AG04449 (cell line): ENCODE results near the gene ST6GALNAC1.
A peak's percentile ranks its signal among the peaks of the same experiment; 100 is the strongest.

Source experiments
- CTCF ChIA-PET: fragments of 350-600 bp; formaldehyde crosslinking; extraction: SDS; loops from one replicate; lab custom pipeline; 2021; ENCODE audit warnings: antibody characterized with exemption; lab: Yijun Ruan, JAX
- POLR2A ChIA-PET: fragments of 400-600, 350-600 bp; formaldehyde crosslinking; extraction: SDS; loops from one replicate; lab custom pipeline; 2020; ENCODE audit warnings: antibody characterized with exemption, inconsistent platforms; lab: Yijun Ruan, JAX
- DNase-seq: peaks from one replicate; pipeline ENCODE4 v3.0.0-alpha.2; 2010; ENCODE audit warnings: low read depth, low spot score
- H3K4me3 ChIP-seq: 2 replicates; pipeline ENCODE4 v1.5.1; 2011; ENCODE audit warnings: low read depth, mild to moderate bottlenecking, control low read depth, low read length
- TF ChIP-seq, protein P1 (sequence below): IDR thresholded peaks from one replicate; pipeline ENCODE4 v1.5.1; 2011; ENCODE audit warnings: mild to moderate bottlenecking, moderate library complexity, low read length, control low read depth, inconsistent platforms; ENCODE audit not compliant: insufficient read depth; ENCODE audit errors: missing control alignments

Gene ST6GALNAC1

DNA sequence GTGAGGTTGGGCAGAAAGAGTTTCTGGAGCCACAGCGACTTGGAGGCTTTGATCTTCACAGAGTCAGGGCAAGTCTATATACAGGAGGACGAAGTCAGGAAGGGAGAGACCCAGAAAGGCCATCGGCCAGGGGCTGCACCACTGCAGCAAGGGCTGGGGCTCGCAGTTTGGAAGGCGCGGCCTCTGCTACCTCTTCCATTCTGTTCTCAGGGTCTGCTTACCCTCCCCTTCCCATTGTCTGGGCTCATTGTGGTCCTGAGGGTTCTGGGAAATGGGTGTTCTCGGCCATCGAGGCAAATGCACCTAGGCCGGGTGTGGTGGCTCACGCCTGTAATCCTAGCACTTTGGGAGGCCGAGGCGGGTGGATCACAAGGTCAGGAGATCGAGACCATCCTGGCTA, 16.0 kb downstream of the ST6GALNAC1 start:
- DNase-seq = no peak
- ChIA-PET CTCF (no interaction called here), POLR2A (no interaction called here)
- TF ChIP-seq, protein P1, sequence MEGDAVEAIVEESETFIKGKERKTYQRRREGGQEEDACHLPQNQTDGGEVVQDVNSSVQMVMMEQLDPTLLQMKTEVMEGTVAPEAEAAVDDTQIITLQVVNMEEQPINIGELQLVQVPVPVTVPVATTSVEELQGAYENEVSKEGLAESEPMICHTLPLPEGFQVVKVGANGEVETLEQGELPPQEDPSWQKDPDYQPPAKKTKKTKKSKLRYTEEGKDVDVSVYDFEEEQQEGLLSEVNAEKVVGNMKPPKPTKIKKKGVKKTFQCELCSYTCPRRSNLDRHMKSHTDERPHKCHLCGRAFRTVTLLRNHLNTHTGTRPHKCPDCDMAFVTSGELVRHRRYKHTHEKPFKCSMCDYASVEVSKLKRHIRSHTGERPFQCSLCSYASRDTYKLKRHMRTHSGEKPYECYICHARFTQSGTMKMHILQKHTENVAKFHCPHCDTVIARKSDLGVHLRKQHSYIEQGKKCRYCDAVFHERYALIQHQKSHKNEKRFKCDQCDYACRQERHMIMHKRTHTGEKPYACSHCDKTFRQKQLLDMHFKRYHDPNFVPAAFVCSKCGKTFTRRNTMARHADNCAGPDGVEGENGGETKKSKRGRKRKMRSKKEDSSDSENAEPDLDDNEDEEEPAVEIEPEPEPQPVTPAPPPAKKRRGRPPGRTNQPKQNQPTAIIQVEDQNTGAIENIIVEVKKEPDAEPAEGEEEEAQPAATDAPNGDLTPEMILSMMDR = no peak
- no peak overlapping the region for H3K4me3 ChIP-seq

DNA sequence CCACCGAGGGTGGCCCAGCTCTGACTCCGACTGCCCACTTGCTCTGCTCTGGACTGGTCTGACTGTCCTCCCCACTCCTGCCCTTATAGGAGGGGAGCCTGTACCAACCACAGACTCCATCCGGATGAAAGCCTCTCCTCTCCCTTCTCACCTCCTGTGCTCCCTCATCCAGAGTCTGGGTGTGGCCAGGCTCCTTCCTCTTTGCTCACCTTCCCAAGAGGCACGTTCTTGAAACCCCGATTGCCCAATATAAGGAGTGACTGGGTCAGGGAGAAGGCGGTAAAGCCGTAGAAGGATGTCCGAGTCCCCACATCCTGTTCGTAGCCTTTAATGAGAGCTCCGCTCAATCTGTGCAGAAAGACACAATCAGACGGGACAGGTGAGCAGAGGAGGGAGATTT, 17.1 kb downstream of the ST6GALNAC1 start:
- ChIA-PET CTCF (interaction anchor here (0.8 to 7.9 kb wide), 5 partner anchors 9 to 105 kb away, joined by 4 to 156 read pairs (median 7); no protein-coding TSS in a partner anchor), POLR2A (no interaction called here)
- DNase-seq = no peak
- H3K4me3 ChIP-seq = no peak overlapping the region
- TF ChIP-seq, protein P1 = no peak

DNA sequence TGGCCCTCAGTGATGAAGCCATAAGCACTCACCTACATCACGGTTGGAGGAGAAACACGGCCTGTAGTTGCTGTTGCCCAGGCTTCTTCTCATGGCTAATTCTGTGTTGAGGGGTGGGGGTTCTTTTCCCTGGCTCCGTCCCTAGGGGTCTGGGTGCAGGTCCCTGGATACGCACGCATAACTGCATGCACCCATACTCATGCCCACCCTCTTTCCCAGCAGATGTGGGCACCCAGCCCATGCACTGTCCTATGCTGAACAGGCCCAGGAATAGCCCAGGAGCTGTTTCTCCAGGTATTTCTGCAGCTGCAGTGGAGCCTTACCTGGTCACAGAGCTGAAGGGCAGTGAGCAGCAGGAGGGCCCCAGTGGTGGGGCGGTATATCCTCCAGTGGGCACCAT, 18.1 kb downstream of the ST6GALNAC1 start:
- ChIA-PET POLR2A (no interaction called here), CTCF (interaction anchor here (0.8 to 7.9 kb wide), 14 partner anchors 9 to 158 kb away, joined by 3 to 156 read pairs (median 12); partner anchors contain the start of gene AANAT)
- DNase-seq = no peak
- TF ChIP-seq, protein P1 = no peak
- H3K4me3 ChIP-seq = no peak overlapping the region

DNA sequence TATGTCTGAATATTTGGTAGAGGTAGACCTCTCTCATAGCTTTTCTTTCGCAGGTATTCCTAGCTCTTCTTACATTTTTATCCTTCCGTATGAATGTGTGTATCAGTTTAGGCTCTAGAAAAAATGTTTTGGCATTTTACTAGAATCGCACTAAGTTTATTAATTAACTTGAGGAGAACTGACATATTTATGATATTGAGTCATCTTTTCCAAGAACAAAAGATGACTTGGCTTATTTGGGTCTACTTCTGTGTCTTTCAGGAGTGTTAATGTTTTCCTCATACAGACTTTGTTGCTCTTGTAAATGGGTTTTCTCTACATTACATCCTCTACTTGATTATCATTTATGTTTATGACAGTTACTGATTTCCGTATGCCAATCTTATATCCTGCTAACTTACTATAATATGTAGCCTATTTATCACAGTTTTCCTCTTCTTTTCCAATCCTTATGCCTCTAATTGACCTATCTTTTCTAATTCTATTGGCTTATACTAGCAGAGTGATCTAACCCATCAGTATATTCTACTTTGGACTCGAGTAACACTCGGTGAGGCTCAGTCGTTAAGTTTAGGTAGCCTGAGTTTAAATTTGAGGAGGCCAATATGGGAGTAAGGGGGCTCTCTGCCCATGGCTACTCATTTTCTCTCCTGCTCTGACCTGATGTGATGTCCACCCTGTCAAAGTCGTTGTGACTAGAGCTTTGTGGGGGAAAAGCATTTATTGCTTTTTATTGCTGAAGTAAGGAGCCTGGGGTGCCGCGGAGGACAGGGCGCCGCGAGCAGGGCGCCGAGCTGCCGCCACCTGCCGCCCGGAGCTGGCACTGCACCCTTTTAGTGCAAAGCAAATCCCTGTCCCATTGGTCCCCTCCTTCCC, 20.0 kb downstream of the ST6GALNAC1 start:
- DNase-seq = no peak
- H3K4me3 ChIP-seq = no peak overlapping the region
- CTCF ChIA-PET = interaction anchor here (0.6 to 7.9 kb wide), 55 partner anchors 10 to 209 kb away, joined by 3 to 156 read pairs (median 6); partner anchors contain the start of genes AANAT, ST6GALNAC1, ST6GALNAC2 and UBE2O
- POLR2A ChIA-PET = interaction anchor here (0.7 to 1.9 kb wide), 4 partner anchors 12 to 86 kb away, joined by 3 to 9 read pairs (median 3); no protein-coding TSS in a partner anchor
- TF ChIP-seq, protein P1 = peak; percentile 88

DNA sequence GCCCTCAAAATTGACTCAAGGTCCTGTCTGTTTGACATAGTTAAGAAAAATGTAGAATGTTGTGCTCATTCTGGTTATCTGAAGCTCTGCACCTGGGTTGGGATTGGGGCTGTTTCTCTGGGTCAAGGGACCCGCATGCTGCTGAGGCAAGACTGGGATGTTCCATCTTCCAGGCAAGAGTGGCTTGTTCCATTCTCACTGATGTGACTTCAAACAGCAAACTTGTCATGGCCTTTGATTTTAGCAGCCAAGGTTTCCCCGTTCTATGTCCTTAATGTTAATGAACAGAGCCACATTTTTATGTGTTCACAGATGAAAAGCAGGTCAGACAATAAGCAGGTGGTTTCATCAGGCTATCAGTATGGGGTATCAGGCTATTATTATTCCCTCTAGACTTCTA, 25.7 kb downstream of the ST6GALNAC1 start:
- CTCF ChIA-PET = no interaction called here
- H3K4me3 ChIP-seq = no peak overlapping the region
- POLR2A ChIA-PET = no interaction called here
- DNase-seq = no peak
- TF ChIP-seq, protein P1 = no peak
